Stomach (tissue), 4 donors: ENCODE data around the gene DNAH17.

Experiments
- EP300 ChIP-seq: sonication (generic); formaldehyde crosslinking; IDR thresholded peaks from one replicate; pipeline ENCODE4 v1.6.1; 2017; ENCODE audit warnings: antibody characterized with exemption
- POLR2AphosphoS5 ChIP-seq, 3 donors: sonication (generic); formaldehyde crosslinking; IDR thresholded peaks; one replicate each; pipeline ENCODE4 v1.6.1; 2016; ENCODE audit warnings: antibody characterized with exemption in 3 of 3
- TF ChIP-seq, protein P1 (sequence below), 7 experiments: fragments of 450-650 bp in 4 of 7; fragments of 200-600 bp in 3 of 7; sonication (generic) in 3 of 7; IDR thresholded peaks; one replicate each; pipeline ENCODE4 v1.5.1; 2016 to 2019; ENCODE audit warnings: antibody characterized with exemption in 7 of 7, control low read depth in 2 of 7, mild to moderate bottlenecking in 1 of 7

DNA sequence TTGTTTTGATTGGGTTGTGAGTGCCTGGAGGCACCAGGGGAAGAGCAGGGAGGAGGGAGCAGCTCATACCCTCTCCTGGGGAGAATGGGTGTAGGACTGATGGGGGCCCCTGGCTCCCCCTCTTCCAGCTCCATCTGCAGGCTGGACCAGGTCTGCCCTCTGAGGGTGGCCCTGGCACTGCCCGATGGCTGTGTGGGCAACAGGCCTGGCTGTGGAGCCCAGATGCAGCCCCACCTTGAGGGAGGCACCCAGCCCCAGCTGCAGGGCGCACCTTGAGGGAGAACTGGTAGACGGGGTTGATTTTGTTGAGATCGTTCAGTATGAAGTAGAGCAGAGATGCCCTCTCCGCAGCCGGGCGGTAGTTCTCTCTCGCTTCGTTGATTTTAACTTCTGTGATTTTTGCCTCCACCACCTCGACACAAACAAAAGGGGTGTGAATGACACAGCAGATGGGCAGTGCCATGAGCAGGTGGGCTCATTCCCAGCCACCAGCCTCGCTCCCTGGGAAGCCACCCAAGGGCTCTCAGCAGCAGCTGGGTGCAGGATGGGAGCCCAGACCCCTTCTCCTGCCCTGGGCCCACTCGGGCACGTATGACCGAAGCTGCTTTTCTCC is 127.1 kb downstream of the DNAH17 start:
- TF ChIP-seq, protein P1, sequence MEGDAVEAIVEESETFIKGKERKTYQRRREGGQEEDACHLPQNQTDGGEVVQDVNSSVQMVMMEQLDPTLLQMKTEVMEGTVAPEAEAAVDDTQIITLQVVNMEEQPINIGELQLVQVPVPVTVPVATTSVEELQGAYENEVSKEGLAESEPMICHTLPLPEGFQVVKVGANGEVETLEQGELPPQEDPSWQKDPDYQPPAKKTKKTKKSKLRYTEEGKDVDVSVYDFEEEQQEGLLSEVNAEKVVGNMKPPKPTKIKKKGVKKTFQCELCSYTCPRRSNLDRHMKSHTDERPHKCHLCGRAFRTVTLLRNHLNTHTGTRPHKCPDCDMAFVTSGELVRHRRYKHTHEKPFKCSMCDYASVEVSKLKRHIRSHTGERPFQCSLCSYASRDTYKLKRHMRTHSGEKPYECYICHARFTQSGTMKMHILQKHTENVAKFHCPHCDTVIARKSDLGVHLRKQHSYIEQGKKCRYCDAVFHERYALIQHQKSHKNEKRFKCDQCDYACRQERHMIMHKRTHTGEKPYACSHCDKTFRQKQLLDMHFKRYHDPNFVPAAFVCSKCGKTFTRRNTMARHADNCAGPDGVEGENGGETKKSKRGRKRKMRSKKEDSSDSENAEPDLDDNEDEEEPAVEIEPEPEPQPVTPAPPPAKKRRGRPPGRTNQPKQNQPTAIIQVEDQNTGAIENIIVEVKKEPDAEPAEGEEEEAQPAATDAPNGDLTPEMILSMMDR (IDR thresholded peaks at IDR 0.05) = no peak
- TF ChIP-seq EP300 = no peak
- TF ChIP-seq POLR2AphosphoS5 (IDR thresholded peaks at IDR 0.05) = no peak
